ENCODE data around the gene ARL2BP. TPM values are rescaled to one million over a fixed set of nuclear protein-coding genes. Genes with fewer than 3 reads are reported as not detected.

The ARL2BP gene
- total and polyA plus RNA-seq, 2 of the 13 experiments (the other 11 are each of a cell fraction or from before 2014, with no cell fraction given), result 64.3 to 67.6 TPM

GRCh38 chr16:57235128-57236021, 9.7 kb upstream of the ARL2BP start:
- intact Hi-C loops (cut with micrococcal nuclease; ENCODE audit: unreplicated experiment), result no loop called here
- ATAC-seq, result peak; percentile 46; the same call in 2 of the 3 replicates
- no peak for TF ChIP-seq ZNF136 (CRISPR knock-in tag; IDR thresholded peaks at IDR 0.05; ENCODE audit: low read depth)
- TF ChIP-seq, protein P1, sequence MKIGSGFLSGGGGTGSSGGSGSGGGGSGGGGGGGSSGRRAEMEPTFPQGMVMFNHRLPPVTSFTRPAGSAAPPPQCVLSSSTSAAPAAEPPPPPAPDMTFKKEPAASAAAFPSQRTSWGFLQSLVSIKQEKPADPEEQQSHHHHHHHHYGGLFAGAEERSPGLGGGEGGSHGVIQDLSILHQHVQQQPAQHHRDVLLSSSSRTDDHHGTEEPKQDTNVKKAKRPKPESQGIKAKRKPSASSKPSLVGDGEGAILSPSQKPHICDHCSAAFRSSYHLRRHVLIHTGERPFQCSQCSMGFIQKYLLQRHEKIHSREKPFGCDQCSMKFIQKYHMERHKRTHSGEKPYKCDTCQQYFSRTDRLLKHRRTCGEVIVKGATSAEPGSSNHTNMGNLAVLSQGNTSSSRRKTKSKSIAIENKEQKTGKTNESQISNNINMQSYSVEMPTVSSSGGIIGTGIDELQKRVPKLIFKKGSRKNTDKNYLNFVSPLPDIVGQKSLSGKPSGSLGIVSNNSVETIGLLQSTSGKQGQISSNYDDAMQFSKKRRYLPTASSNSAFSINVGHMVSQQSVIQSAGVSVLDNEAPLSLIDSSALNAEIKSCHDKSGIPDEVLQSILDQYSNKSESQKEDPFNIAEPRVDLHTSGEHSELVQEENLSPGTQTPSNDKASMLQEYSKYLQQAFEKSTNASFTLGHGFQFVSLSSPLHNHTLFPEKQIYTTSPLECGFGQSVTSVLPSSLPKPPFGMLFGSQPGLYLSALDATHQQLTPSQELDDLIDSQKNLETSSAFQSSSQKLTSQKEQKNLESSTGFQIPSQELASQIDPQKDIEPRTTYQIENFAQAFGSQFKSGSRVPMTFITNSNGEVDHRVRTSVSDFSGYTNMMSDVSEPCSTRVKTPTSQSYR (CRISPR knock-in tag; IDR thresholded peaks at IDR 0.05; ENCODE audit: borderline replicate concordance), result no peak
- TF ChIP-seq RBM22 (optimal IDR thresholded peaks at IDR 0.05; ENCODE audit: low read length), result peak; percentile 41
- no peak for TF ChIP-seq IRF2 (CRISPR knock-in tag; IDR thresholded peaks at IDR 0.05)
- TF ChIP-seq ARID3A (IDR thresholded peaks at IDR 0.05; ENCODE audit: low read depth, low read length), result no peak
- TF ChIP-seq FOSL2 (CRISPR knock-in tag; IDR thresholded peaks at IDR 0.05), result peak; percentile 67
- no peak for TF ChIP-seq ZFP36 (IDR thresholded peaks at IDR 0.05; ENCODE audit: borderline replicate concordance, low read depth, low read length, partially characterized antibody)
- TF ChIP-seq ZNF569 (CRISPR knock-in tag; IDR thresholded peaks at IDR 0.05; ENCODE audit: borderline replicate concordance), result no peak
- no peak for TF ChIP-seq KLF16 (CRISPR knock-in tag; IDR thresholded peaks at IDR 0.05)

More at GRCh38 chr16:57235128-57236021, 9.7 kb upstream of the ARL2BP start:
- Histone ChIP-seq H3K27ac (ENCODE audit: extremely low read length, insufficient read depth, low read length) (no peak overlapping the region), H3K4me3 (replicated peaks in 1 of 3; ENCODE audit: insufficient read depth in 1 of 3, low read depth in 2 of 3, low read length in 3 of 3) (no peak overlapping the region), H3K9me3 (ENCODE audit: low read length) (no peaks in the 10 kb centered on the region), H3K27me3 (ENCODE audit: control insufficient read depth in 1 of 2, insufficient read depth in 2 of 2, low read length in 2 of 2) (no peaks in the 10 kb centered on the region), H2AFZ (ENCODE audit: low read length) (no peak overlapping the region), H3K9ac (ENCODE audit: insufficient read depth, low read depth, low read length) (no peak overlapping the region), H3K79me2 (ENCODE audit: insufficient read depth, low read length) (no peaks in the 10 kb centered on the region), H3K4me2 (ENCODE audit: low read depth, low read length) (no peak overlapping the region), H4K20me1 (ENCODE audit: insufficient read depth, low read length) (no peaks in the 10 kb centered on the region), H3K4me1 (ENCODE audit: insufficient read depth, low read length) (no peaks in the 10 kb centered on the region), H3K36me3 (replicated peaks in 1 of 2; ENCODE audit: control insufficient read depth in 1 of 2, insufficient read depth in 2 of 2, low read length in 2 of 2) (peaks cover 44 to 78% of the 10 kb centered on the region in 2 experiments)
- DNase-seq (ENCODE audit: low spot score) (peak; percentile 29), FAIRE-seq (no peak)
- ChIA-PET POLR2A (no interaction called here), CTCF (ENCODE audit: low intra/inter-chr PET ratio, low total read pairs) (no interaction called here)
- BruUV-seq (replicated peaks), result no TSS peak
- 88% methylated on average over 8 of the region's 8 CpGs for WGBS (ENCODE audit: low lambda C conversion rate)
- in situ Hi-C loops (cut with HindIII; ENCODE audit: extremely low pct_ligation_motif_present, low pct_unique_long_range_greater_than_20kb), result no loop called here
